Testis (tissue), 2 donors: ENCODE measurements around the gene CHTF8.

Source experiments
- POLR2A ChIP-seq: fragments of 450-650 bp; IDR thresholded peaks from one replicate; pipeline ENCODE4 v1.6.1; 2017; ENCODE audit warnings: antibody characterized with exemption, mild to moderate bottlenecking, moderate library complexity
- TF ChIP-seq, protein P1 (sequence below), 3 experiments: fragments of 450-650 bp in 2 of 3; fragments of 200-600 bp in 1 of 3; sonication (generic) in 1 of 3; IDR thresholded peaks; one replicate each; pipeline ENCODE4 v1.5.1; 2016 to 2019; ENCODE audit warnings: antibody characterized with exemption in 3 of 3, mild to moderate bottlenecking in 2 of 3, moderate library complexity in 1 of 3

DNA sequence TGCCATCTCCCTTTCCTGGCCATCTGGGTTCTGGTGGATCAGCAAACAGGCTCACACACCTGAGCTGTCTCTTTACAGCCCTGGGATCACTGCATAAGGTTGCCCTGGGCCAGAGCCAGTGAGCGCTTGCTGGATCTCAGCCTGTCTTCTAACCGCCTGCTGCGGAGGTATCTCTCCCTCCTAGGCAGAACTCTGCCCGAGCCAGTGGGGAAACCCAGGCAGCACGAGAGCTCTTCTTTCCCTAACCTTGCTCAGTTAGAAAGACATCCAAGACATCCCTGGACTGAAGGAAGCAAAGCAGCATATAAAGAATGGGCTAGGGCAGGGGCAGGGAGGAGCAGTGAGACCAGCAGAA is 20.5 kb downstream of the CHTF8 start:
- TF ChIP-seq POLR2A, result no peak
- TF ChIP-seq, protein P1, sequence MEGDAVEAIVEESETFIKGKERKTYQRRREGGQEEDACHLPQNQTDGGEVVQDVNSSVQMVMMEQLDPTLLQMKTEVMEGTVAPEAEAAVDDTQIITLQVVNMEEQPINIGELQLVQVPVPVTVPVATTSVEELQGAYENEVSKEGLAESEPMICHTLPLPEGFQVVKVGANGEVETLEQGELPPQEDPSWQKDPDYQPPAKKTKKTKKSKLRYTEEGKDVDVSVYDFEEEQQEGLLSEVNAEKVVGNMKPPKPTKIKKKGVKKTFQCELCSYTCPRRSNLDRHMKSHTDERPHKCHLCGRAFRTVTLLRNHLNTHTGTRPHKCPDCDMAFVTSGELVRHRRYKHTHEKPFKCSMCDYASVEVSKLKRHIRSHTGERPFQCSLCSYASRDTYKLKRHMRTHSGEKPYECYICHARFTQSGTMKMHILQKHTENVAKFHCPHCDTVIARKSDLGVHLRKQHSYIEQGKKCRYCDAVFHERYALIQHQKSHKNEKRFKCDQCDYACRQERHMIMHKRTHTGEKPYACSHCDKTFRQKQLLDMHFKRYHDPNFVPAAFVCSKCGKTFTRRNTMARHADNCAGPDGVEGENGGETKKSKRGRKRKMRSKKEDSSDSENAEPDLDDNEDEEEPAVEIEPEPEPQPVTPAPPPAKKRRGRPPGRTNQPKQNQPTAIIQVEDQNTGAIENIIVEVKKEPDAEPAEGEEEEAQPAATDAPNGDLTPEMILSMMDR (IDR thresholded peaks at IDR 0.05), result no peak
